Lower leg skin (tissue), 4 donors: ENCODE results near the gene LY6G6D. TPM values are rescaled to one million over a fixed set of nuclear protein-coding genes. Genes with fewer than 3 reads are reported as not detected.

Source experiments
- DNase-seq, 2 donors: peaks; one replicate each; pipeline ENCODE4 v3.0.0-alpha.2; 2019; ENCODE audit warnings: low spot score in 2 of 2
- H3K4me3 ChIP-seq: fragments of 200-600 bp; sonication (generic); 2 replicates; pipeline ENCODE4 v1.5.1; 2017; ENCODE audit warnings: mild to moderate bottlenecking, low read depth; ENCODE audit not compliant: poor library complexity, severe bottlenecking
- POLR2A ChIP-seq, 2 donors: fragments of 450-650 bp; IDR thresholded peaks; one replicate each; pipeline ENCODE4 v1.6.1; 2016 to 2017; ENCODE audit warnings: antibody characterized with exemption in 2 of 2, mild to moderate bottlenecking in 1 of 2, moderate library complexity in 1 of 2
- WGBS, 2 donors: methylation state at CpG; one replicate each; pipeline ENCODE4 v1.1.5; 2018; 5-methylcytosine and 5-hydroxymethylcytosine counted together
- intact Hi-C: fragments of 100-400 bp; cut with DNase I; formaldehyde crosslinking; loops from one replicate; pipeline ENCODE4 v1.15.0; 2023; ENCODE audit warnings: low total_unique reads
- total RNA-seq, 4 donors: library from RNA; depleted of rRNA; stranded (reverse); fragments of >200 nt; gene quantifications; one replicate each; pipeline ENCODE4 v1.1.0, GENCODE V29; 2016
- TF ChIP-seq, protein P1 (sequence below), 3 donors: fragments of 450-650 bp; IDR thresholded peaks; one replicate each; pipeline ENCODE4 v1.5.1; 2016; ENCODE audit warnings: antibody characterized with exemption in 3 of 3, mild to moderate bottlenecking in 3 of 3, moderate library complexity in 2 of 3

LY6G6D gene
- total RNA-seq, 4 donors from 2014 or later: 9.5 TPM; not detected in 3

DNA sequence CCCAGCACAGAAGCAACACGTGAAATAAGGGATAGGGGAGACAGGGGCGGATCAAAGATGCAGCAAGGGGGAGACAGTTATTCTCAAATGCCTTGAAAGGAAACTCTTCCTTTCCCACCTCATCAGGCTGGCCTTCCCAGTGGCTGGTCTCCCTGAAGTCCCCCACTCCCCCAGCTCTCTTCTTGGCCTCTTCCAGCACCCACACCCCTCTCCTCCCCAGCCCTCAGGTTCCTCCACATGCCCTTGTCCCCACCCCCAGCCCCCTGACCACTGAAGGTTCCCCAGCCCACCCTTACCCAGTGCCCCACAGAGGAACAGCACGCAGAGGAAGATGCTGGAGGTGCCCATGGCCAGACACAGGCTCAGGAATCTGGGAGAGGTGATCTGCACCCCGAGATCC is 1.7 kb upstream of the LY6G6D start:
- DNase-seq: no peak
- intact Hi-C loops: no loop called here
- 57 to 70% methylated on average over 4 of the region's 4 CpGs for WGBS, 2 donors
- H3K4me3 ChIP-seq: no peak overlapping the region
- TF ChIP-seq, protein P1, sequence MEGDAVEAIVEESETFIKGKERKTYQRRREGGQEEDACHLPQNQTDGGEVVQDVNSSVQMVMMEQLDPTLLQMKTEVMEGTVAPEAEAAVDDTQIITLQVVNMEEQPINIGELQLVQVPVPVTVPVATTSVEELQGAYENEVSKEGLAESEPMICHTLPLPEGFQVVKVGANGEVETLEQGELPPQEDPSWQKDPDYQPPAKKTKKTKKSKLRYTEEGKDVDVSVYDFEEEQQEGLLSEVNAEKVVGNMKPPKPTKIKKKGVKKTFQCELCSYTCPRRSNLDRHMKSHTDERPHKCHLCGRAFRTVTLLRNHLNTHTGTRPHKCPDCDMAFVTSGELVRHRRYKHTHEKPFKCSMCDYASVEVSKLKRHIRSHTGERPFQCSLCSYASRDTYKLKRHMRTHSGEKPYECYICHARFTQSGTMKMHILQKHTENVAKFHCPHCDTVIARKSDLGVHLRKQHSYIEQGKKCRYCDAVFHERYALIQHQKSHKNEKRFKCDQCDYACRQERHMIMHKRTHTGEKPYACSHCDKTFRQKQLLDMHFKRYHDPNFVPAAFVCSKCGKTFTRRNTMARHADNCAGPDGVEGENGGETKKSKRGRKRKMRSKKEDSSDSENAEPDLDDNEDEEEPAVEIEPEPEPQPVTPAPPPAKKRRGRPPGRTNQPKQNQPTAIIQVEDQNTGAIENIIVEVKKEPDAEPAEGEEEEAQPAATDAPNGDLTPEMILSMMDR (IDR thresholded peaks at IDR 0.05): no peak
- no peak for TF ChIP-seq POLR2A (IDR thresholded peaks at IDR 0.05)

DNA sequence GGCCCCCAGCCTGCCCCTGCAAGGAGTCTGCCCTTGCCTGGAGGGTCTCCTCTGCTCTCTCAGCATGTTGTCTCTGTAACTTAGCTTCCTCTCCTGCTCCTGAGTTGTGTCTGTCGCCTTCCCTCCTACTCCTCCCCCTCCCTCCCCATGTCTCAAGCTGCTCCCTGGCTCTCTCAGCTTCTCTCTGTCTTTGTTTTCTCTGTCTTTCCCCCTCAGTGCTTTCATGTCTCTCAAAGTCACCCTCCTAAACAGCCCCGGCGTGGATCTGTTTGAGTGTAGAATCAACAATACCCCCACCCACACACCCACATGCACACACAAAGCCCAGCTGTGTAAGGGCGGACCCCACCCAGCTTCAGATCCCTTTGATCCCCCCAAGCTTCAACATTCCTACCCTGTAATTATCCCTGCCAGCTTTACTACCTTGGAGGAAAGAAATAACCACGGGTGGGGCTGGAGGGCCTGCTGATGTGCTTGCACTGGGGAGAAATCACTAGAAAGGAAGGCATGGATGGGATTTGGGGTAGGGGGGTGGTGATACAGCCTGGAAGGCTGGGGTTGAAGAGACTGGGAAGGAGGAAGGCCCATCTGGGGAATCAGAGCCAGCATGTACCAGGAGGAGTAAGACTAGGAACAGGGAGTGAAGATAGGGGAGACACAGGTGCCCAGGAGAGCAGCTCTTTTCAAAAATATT is 1.0 kb upstream of the LY6G6D start:
- TF ChIP-seq, protein P1 (IDR thresholded peaks at IDR 0.05): no peak
- TF ChIP-seq POLR2A (IDR thresholded peaks at IDR 0.05): no peak
- no peak overlapping the region for H3K4me3 ChIP-seq
- intact Hi-C loops: no loop called here
- 27 to 28% methylated on average over 5 of the region's 5 CpGs for WGBS, 2 donors
- no peak for DNase-seq

DNA sequence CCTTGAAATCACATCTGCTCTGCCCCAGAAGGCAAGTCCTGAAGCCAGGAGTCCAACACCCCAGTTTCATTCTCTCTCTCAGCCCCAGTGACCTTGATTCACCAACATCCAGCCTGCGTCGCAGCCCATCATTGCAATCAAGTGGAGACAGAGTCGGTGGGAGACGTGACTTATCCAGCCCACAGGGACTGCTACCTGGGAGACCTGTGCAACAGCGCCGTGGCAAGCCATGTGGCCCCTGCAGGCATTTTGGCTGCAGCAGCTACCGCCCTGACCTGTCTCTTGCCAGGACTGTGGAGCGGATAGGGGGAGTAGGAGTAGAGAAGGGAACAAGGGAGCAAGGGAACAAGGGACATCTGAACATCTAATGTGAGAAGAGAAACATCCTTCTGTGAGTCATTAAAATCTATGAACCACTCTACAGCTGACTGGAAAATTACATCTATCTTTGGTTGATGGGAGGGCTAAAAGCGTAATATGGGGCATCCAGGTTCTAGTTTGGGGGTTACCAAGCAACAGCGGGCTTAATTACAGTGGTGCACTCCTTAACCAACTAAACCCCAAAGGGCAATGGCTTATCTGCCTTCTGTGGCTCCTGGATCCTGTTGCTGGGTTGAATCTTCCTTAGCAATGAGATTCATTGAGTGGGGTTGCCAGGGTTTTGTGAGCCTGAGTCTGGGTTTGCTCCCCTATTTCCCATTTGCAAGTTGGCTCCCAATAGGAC is 2.5 kb downstream of the LY6G6D start:
- 47 to 61% methylated on average over 10 of the region's 10 CpGs for WGBS, 2 donors
- no peak for DNase-seq
- H3K4me3 ChIP-seq: no peak overlapping the region
- intact Hi-C loops: no loop called here
- no peak for TF ChIP-seq POLR2A (IDR thresholded peaks at IDR 0.05)
- TF ChIP-seq, protein P1 (IDR thresholded peaks at IDR 0.05): no peak

DNA sequence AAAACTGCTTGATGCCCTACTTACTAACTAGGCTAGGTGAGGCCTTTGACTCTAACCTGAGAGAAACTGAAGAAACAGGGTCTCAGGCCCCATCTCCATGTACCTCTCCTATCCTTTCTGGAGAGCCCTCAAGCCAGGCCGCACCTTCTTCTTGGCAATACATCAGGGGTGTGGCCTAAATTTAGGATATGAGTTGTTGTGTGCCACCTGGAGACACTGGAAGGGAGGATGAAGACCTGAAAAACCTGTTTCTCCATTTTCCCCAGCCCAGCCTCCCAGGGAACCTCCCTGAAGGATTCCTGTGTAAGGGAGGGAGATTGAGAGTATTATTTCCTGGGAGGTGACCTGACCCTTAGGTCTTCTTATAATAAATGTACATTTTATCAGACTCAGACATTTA is 3.1 kb downstream of the LY6G6D start:
- 56 to 60% methylated on average over 1 of the region's 1 CpG for WGBS, 2 donors
- intact Hi-C loops: no loop called here

DNA sequence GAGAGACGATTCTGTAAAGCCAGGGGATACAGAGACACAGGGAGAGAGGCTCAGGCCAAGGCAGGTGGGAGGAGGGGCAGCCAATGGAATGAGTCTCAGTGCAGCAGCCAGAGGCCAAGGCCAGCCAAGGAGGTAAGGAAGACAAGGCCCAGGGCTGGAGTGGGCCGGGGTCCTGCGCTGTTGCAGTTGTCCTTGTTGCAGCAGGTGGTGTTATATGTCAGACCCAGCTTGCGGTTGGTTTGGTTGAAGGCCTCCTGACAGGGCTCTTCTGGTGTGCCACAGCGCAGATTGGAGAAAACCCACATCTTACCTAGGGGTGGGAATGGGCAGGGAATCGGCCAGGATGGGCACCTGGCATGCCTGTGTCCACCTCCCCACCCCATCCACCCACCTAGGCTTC is 3.9 kb downstream of the LY6G6D start:
- DNase-seq: no peak
- intact Hi-C loops: no loop called here
- no peak for TF ChIP-seq POLR2A (IDR thresholded peaks at IDR 0.05)
- TF ChIP-seq, protein P1 (IDR thresholded peaks at IDR 0.05): no peak
- 73 to 78% methylated on average over 6 of the region's 6 CpGs for whole genome bisulfite sequencing, 2 donors
- no peak overlapping the region for H3K4me3 ChIP-seq

More for the DNA sequence above, 3.1 kb downstream of the LY6G6D start:
- no peak for DNase-seq
- no peak overlapping the region for H3K4me3 ChIP-seq
- TF ChIP-seq, protein P1 (IDR thresholded peaks at IDR 0.05): no peak
- no peak for TF ChIP-seq POLR2A (IDR thresholded peaks at IDR 0.05)
